GM23338 (cell line): ENCODE data around the gene MELK.

Experiments used
- CTCF ChIP-seq, 2 experiments: fragments of 200-600 bp in 1 of 2; sonication (generic) in 1 of 2; conservative IDR thresholded peaks; 2 replicates each; pipeline versions ENCODE4 v1.5.1 to v1.6.1; 2016 to 2017; ENCODE audit warnings: antibody characterized with exemption in 2 of 2, low read depth in 2 of 2, mild to moderate bottlenecking in 2 of 2, moderate library complexity in 1 of 2
- EZH2 ChIP-seq: fragments of 200-600 bp; sonication (generic); IDR thresholded peaks from one replicate; pipeline ENCODE4 v1.8.0; 2017; ENCODE audit warnings: antibody characterized with exemption, mild to moderate bottlenecking, low read depth; ENCODE audit not compliant: unreplicated experiment
- EZH2phosphoT487 ChIP-seq: fragments of 200-600 bp; sonication (generic); IDR thresholded peaks from one replicate; pipeline ENCODE4 v1.8.1; 2018; ENCODE audit warnings: antibody characterized with exemption; ENCODE audit not compliant: unreplicated experiment
- POLR2AphosphoS5 ChIP-seq: IDR thresholded peaks from 2 replicates; pipeline ENCODE4 v1.6.1; 2016; ENCODE audit warnings: antibody characterized with exemption, low read depth
- TF ChIP-seq, protein P1 (sequence below): IDR thresholded peaks from one replicate; pipeline ENCODE4 v1.6.1; 2018; ENCODE audit warnings: antibody characterized with exemption; ENCODE audit not compliant: unreplicated experiment

- no peak for TF ChIP-seq EZH2
- TF ChIP-seq CTCF (conservative IDR thresholded peaks at IDR 0.05; ENCODE audit: low read depth in 2 of 2), result no peak
- TF ChIP-seq POLR2AphosphoS5, result no peak
- TF ChIP-seq, protein P1, sequence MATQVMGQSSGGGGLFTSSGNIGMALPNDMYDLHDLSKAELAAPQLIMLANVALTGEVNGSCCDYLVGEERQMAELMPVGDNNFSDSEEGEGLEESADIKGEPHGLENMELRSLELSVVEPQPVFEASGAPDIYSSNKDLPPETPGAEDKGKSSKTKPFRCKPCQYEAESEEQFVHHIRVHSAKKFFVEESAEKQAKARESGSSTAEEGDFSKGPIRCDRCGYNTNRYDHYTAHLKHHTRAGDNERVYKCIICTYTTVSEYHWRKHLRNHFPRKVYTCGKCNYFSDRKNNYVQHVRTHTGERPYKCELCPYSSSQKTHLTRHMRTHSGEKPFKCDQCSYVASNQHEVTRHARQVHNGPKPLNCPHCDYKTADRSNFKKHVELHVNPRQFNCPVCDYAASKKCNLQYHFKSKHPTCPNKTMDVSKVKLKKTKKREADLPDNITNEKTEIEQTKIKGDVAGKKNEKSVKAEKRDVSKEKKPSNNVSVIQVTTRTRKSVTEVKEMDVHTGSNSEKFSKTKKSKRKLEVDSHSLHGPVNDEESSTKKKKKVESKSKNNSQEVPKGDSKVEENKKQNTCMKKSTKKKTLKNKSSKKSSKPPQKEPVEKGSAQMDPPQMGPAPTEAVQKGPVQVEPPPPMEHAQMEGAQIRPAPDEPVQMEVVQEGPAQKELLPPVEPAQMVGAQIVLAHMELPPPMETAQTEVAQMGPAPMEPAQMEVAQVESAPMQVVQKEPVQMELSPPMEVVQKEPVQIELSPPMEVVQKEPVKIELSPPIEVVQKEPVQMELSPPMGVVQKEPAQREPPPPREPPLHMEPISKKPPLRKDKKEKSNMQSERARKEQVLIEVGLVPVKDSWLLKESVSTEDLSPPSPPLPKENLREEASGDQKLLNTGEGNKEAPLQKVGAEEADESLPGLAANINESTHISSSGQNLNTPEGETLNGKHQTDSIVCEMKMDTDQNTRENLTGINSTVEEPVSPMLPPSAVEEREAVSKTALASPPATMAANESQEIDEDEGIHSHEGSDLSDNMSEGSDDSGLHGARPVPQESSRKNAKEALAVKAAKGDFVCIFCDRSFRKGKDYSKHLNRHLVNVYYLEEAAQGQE, result no peak
- TF ChIP-seq EZH2phosphoT487, result no peak
Measured at GRCh38 chr9:36704148-36704547, 131.5 kb downstream of the MELK start.
